ENCODE data around the gene HMCN2.

Gene HMCN2

DNA sequence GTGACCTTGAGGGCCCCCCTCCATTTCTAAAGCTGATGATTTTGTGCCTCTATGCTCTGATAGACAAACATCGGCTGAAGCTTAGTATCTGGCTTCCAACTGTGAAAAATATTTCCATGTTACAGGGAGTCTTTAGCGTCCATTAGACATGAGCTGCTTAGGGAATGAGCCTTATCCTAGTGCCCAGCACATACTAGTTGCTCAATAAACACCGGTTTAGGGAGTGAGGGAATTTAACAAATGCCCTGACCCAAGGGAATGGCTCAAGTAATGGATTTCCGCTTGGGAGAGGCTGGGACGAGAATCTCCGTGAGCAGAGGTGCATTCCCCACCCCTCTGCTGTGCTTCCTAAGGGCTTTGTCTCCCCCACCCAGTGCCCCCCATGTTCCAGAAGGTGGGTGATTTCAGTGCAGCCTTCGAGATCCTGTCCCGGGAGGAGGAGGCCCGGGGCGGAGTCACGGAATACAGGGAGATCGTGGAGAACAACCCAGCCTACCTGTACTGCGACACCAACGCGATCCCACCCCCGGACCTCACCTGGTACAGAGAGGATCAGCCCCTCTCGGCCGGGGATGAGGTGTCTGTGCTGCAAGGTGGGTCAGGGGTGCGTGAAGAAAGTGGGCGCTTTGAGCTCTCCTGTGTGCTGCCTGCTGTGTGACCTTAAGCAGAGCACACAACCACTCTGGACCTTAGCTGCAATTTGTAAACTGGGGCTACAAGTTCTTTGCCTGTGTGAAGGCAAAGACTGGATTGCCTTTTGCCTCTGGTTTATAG is 113.5 kb downstream of the HMCN2 start:
- H3K23ac ChIP-seq (ENCODE audit: low read length in 2 of 2): no peak overlapping the region
- H3K27me3 ChIP-seq (ENCODE audit: control insufficient read depth in 1 of 2, insufficient read depth in 1 of 2, low read length in 2 of 2): peaks cover 5 to 55% of the 10 kb centered on the region in 2 experiments
- 94% methylated on average over 20 of the region's 20 CpGs for WGBS
- H3K14ac ChIP-seq (ENCODE audit: low read length in 2 of 2): no peak overlapping the region
- no peak overlapping the region for H2BK5ac ChIP-seq (ENCODE audit: low read depth, low read length, poor library complexity, severe bottlenecking)
- no peak overlapping the region for H3K18ac ChIP-seq (ENCODE audit: low read depth in 1 of 2, low read length in 2 of 2)
- no peak overlapping the region for H3K9ac ChIP-seq (ENCODE audit: low read length)
- H2BK120ac ChIP-seq (ENCODE audit: low read depth, low read length): no peak overlapping the region
- no peak overlapping the region for H3K27ac ChIP-seq (ENCODE audit: low read length, poor library complexity, severe bottlenecking)
- DNase-seq: no peak
- H3K4me1 ChIP-seq (ENCODE audit: control insufficient read depth, insufficient read depth, low read depth, low read length): peaks cover 3% of the 10 kb centered on the region
- no peaks in the 10 kb centered on the region for H3K9me3 ChIP-seq (ENCODE audit: control insufficient read depth, low read length)
- no peak overlapping the region for H3K4me3 ChIP-seq (ENCODE audit: insufficient read depth in 1 of 2, low read depth in 1 of 2, low read length in 2 of 2)
- H3K4ac ChIP-seq (ENCODE audit: low read depth in 1 of 2, low read length in 2 of 2): no peak overlapping the region
- no peak overlapping the region for H2BK12ac ChIP-seq (ENCODE audit: low read length in 2 of 2)
- H3K4me2 ChIP-seq (ENCODE audit: low read length, poor library complexity, severe bottlenecking): no peak overlapping the region
- no peak overlapping the region for H2BK15ac ChIP-seq (ENCODE audit: low read depth, poor library complexity, severe bottlenecking)
- peak overlapping the region; percentile 15 for H4K91ac ChIP-seq (ENCODE audit: low read length)
- H2AFZ ChIP-seq (ENCODE audit: low read depth, low read length): no peak overlapping the region
- no peaks in the 10 kb centered on the region for H3K36me3 ChIP-seq (ENCODE audit: control insufficient read depth in 1 of 2, insufficient read depth in 2 of 2, low read depth in 1 of 2, low read length in 2 of 2)
- H3K79me1 ChIP-seq (replicated peaks; ENCODE audit: low read length, poor library complexity, severe bottlenecking): no peaks in the 10 kb centered on the region
- H4K8ac ChIP-seq (ENCODE audit: low read length): no peak overlapping the region
- H2AK5ac ChIP-seq (ENCODE audit: low read length, severe bottlenecking): no peak overlapping the region

DNA sequence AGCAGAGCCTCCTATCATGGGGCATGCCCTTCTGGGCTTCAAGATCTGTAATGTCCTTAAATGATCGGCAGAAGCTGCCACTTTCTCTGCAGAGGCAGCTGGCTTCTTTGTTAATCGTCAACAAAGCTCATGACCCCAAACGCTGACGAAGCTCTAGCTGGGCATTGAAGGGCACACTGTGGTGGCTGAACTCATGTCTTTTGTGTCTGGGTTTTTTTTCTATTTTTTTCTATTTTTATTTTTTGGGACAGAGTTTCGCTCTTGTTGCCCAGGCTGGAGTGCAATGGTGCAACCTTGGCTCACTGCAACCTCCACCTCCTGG is 114.0 kb downstream of the HMCN2 start:
- Histone ChIP-seq H3K9me3 (ENCODE audit: control insufficient read depth, low read length) (no peaks in the 10 kb centered on the region), H2BK5ac (ENCODE audit: low read depth, low read length, poor library complexity, severe bottlenecking) (no peak overlapping the region), H2BK12ac (ENCODE audit: low read length in 2 of 2) (no peak overlapping the region), H4K8ac (ENCODE audit: low read length) (no peak overlapping the region), H3K27me3 (ENCODE audit: control insufficient read depth in 1 of 2, insufficient read depth in 1 of 2, low read length in 2 of 2) (peaks cover 11 to 56% of the 10 kb centered on the region in 2 experiments), H3K14ac (ENCODE audit: low read length in 2 of 2) (no peak overlapping the region), H2BK15ac (ENCODE audit: low read depth, poor library complexity, severe bottlenecking) (no peak overlapping the region), H2AK5ac (ENCODE audit: low read length, severe bottlenecking) (no peak overlapping the region), H3K4ac (ENCODE audit: low read depth in 1 of 2, low read length in 2 of 2) (no peak overlapping the region), H3K36me3 (ENCODE audit: control insufficient read depth in 1 of 2, insufficient read depth in 2 of 2, low read depth in 1 of 2, low read length in 2 of 2) (no peaks in the 10 kb centered on the region), H3K4me2 (ENCODE audit: low read length, poor library complexity, severe bottlenecking) (no peak overlapping the region), H3K23ac (ENCODE audit: low read length in 2 of 2) (no peak overlapping the region), H4K91ac (ENCODE audit: low read length) (no peak overlapping the region), H3K27ac (ENCODE audit: low read length, poor library complexity, severe bottlenecking) (no peak overlapping the region), H2BK120ac (ENCODE audit: low read depth, low read length) (no peak overlapping the region), H3K4me1 (ENCODE audit: control insufficient read depth, insufficient read depth, low read depth, low read length) (peaks cover 3% of the 10 kb centered on the region), H3K18ac (ENCODE audit: low read depth in 1 of 2, low read length in 2 of 2) (no peak overlapping the region), H3K79me1 (replicated peaks; ENCODE audit: low read length, poor library complexity, severe bottlenecking) (no peaks in the 10 kb centered on the region), H2AFZ (ENCODE audit: low read depth, low read length) (no peak overlapping the region), H3K9ac (ENCODE audit: low read length) (no peak overlapping the region), H3K4me3 (ENCODE audit: insufficient read depth in 1 of 2, low read depth in 1 of 2, low read length in 2 of 2) (no peak overlapping the region)
- WGBS: 92% methylated on average over 5 of the region's 5 CpGs
- no peak for DNase-seq

DNA sequence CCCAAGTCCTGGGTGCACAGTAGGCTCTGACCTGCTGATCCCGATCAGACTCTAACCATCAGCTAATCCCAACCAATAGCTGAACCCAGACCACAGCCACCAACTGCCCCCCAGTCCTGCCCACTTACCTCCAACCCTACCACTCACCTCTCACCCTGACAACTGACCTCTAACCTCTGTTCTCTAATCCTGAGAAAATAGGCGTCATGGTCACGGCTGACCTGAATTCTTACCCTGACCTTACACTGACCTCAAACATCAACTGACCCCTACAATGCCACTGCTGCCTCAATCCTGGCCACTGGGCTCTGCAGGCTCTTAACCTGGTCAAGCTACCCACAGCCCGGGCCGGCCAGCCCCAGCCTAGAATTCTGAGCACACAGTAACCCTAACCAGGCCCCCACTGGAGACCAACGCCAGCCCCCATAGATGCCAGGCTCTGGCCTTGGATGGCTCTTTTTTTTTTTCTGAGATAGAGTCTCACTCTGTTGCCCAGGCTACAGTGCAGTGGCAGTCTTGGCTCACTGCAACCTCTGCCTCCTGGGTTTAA is 115.4 kb downstream of the HMCN2 start:
- no peaks in the 10 kb centered on the region for H3K79me1 ChIP-seq (replicated peaks; ENCODE audit: low read length, poor library complexity, severe bottlenecking)

DNA sequence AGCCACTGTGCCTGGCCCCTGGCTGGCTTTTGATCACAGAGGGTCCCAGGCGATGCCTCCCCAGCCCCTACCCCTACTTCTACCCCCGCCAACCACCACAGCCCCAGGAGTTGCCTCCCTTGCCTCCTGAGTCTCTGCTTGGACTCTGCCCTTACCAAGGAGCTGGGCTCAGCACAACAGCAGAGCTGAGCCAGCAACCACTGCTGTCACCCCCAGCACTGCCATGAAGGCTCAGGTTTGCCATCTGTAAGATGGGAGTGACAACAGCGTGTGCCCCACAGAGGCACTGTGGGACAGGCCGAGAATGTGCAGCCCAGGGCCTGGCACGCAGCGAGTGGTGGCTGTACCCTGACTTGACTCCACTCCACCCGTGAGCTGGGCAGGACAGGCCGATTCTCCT is 116.1 kb downstream of the HMCN2 start:
- Histone ChIP-seq H3K27ac (ENCODE audit: low read length, poor library complexity, severe bottlenecking) (no peak overlapping the region), H4K91ac (ENCODE audit: low read length) (no peak overlapping the region), H3K9me3 (ENCODE audit: control insufficient read depth, low read length) (no peaks in the 10 kb centered on the region), H3K14ac (ENCODE audit: low read length in 2 of 2) (peak overlapping the region in 1 of 2 experiments; percentile 2), H2BK120ac (ENCODE audit: low read depth, low read length) (no peak overlapping the region), H3K9ac (ENCODE audit: low read length) (no peak overlapping the region), H3K4ac (ENCODE audit: low read depth in 1 of 2, low read length in 2 of 2) (no peak overlapping the region), H2BK15ac (ENCODE audit: low read depth, poor library complexity, severe bottlenecking) (no peak overlapping the region), H3K4me1 (ENCODE audit: control insufficient read depth, insufficient read depth, low read depth, low read length) (peaks cover 3% of the 10 kb centered on the region), H2BK12ac (ENCODE audit: low read length in 2 of 2) (no peak overlapping the region), H2AK5ac (ENCODE audit: low read length, severe bottlenecking) (no peak overlapping the region), H3K27me3 (ENCODE audit: control insufficient read depth in 1 of 2, insufficient read depth in 1 of 2, low read length in 2 of 2) (peaks cover 29 to 65% of the 10 kb centered on the region in 2 experiments), H2BK5ac (ENCODE audit: low read depth, low read length, poor library complexity, severe bottlenecking) (no peak overlapping the region), H4K8ac (ENCODE audit: low read length) (no peak overlapping the region), H3K4me3 (ENCODE audit: insufficient read depth in 1 of 2, low read depth in 1 of 2, low read length in 2 of 2) (no peak overlapping the region), H3K36me3 (ENCODE audit: control insufficient read depth in 1 of 2, insufficient read depth in 2 of 2, low read depth in 1 of 2, low read length in 2 of 2) (no peaks in the 10 kb centered on the region), H3K23ac (ENCODE audit: low read length in 2 of 2) (no peak overlapping the region), H3K18ac (ENCODE audit: low read depth in 1 of 2, low read length in 2 of 2) (no peak overlapping the region), H2AFZ (ENCODE audit: low read depth, low read length) (no peak overlapping the region), H3K79me1 (replicated peaks; ENCODE audit: low read length, poor library complexity, severe bottlenecking) (no peaks in the 10 kb centered on the region), H3K4me2 (ENCODE audit: low read length, poor library complexity, severe bottlenecking) (no peak overlapping the region)
- no peak for DNase-seq
- 94% methylated on average over 8 of the region's 8 CpGs for WGBS

More for the DNA sequence above, 115.4 kb downstream of the HMCN2 start:
- H3K18ac ChIP-seq (ENCODE audit: low read depth in 1 of 2, low read length in 2 of 2): no peak overlapping the region
- WGBS: 75% methylated on average over 6 of the region's 6 CpGs
- H2BK120ac ChIP-seq (ENCODE audit: low read depth, low read length): no peak overlapping the region
- H3K4me2 ChIP-seq (ENCODE audit: low read length, poor library complexity, severe bottlenecking): no peak overlapping the region
- H3K4ac ChIP-seq (ENCODE audit: low read depth in 1 of 2, low read length in 2 of 2): no peak overlapping the region
- H3K14ac ChIP-seq (ENCODE audit: low read length in 2 of 2): no peak overlapping the region
- H3K9me3 ChIP-seq (ENCODE audit: control insufficient read depth, low read length): no peaks in the 10 kb centered on the region
- no peak overlapping the region for H3K23ac ChIP-seq (ENCODE audit: low read length in 2 of 2)
- peaks cover 24 to 60% of the 10 kb centered on the region in 2 experiments for H3K27me3 ChIP-seq (ENCODE audit: control insufficient read depth in 1 of 2, insufficient read depth in 1 of 2, low read length in 2 of 2)
- H3K4me1 ChIP-seq (ENCODE audit: control insufficient read depth, insufficient read depth, low read depth, low read length): peaks cover 3% of the 10 kb centered on the region
- no peak overlapping the region for H2BK5ac ChIP-seq (ENCODE audit: low read depth, low read length, poor library complexity, severe bottlenecking)
- no peak overlapping the region for H4K91ac ChIP-seq (ENCODE audit: low read length)
- H4K8ac ChIP-seq (ENCODE audit: low read length): no peak overlapping the region
- H2BK15ac ChIP-seq (ENCODE audit: low read depth, poor library complexity, severe bottlenecking): no peak overlapping the region
- no peak for DNase-seq
- no peak overlapping the region for H2BK12ac ChIP-seq (ENCODE audit: low read length in 2 of 2)
- H2AFZ ChIP-seq (ENCODE audit: low read depth, low read length): no peak overlapping the region
- H3K36me3 ChIP-seq (ENCODE audit: control insufficient read depth in 1 of 2, insufficient read depth in 2 of 2, low read depth in 1 of 2, low read length in 2 of 2): no peaks in the 10 kb centered on the region
- no peak overlapping the region for H3K27ac ChIP-seq (ENCODE audit: low read length, poor library complexity, severe bottlenecking)
- no peak overlapping the region for H3K4me3 ChIP-seq (ENCODE audit: insufficient read depth in 1 of 2, low read depth in 1 of 2, low read length in 2 of 2)
- no peak overlapping the region for H2AK5ac ChIP-seq (ENCODE audit: low read length, severe bottlenecking)
- no peak overlapping the region for H3K9ac ChIP-seq (ENCODE audit: low read length)

Data from mesenchymal stem cell (in vitro differentiated cells and primary cell).